Neuronal stem cell (in vitro differentiated cells): ENCODE measurements around the gene PPP4R3A.
"Not testable (repeated sequence)": the region's sequence is repeated elsewhere in the genome, so short reads cannot be mapped to it uniquely, and the experiment has no call there.

ENCODE experiments used
- DNase-seq: peaks from one replicate; pipeline ENCODE4 v3.0.0-alpha.2; 2013; ENCODE audit warnings: low spot score
- H2AFZ ChIP-seq: one replicate; pipeline ENCODE4 v1.6.1; 2013; ENCODE audit warnings: mild to moderate bottlenecking, low read length, inconsistent platforms
- H2AK5ac ChIP-seq: 2 replicates; pipeline ENCODE4 v1.6.1; 2013; ENCODE audit warnings: low read depth, mild to moderate bottlenecking, inconsistent platforms, low read length, moderate library complexity, mixed read lengths
- H2BK120ac ChIP-seq: 2 replicates; pipeline ENCODE4 v1.6.1; 2013; ENCODE audit warnings: low read depth, mild to moderate bottlenecking, inconsistent platforms, low read length, moderate library complexity, mixed read lengths
- H2BK12ac ChIP-seq: one replicate; pipeline ENCODE4 v1.6.1; 2013; ENCODE audit warnings: low read length, inconsistent platforms
- H2BK15ac ChIP-seq: 2 replicates; pipeline ENCODE4 v1.6.1; 2013; ENCODE audit warnings: mild to moderate bottlenecking, low read length, inconsistent platforms, mixed read lengths
- H2BK5ac ChIP-seq: one replicate; pipeline ENCODE4 v1.6.1; 2013; ENCODE audit warnings: inconsistent platforms, mild to moderate bottlenecking, low read length, moderate library complexity
- H3K14ac ChIP-seq: one replicate; pipeline ENCODE4 v1.6.1; 2013; ENCODE audit warnings: low read length, inconsistent platforms
- H3K18ac ChIP-seq: 2 replicates; pipeline ENCODE4 v1.6.1; 2013; ENCODE audit warnings: low read length, inconsistent platforms
- H3K23ac ChIP-seq: 2 replicates; pipeline ENCODE4 v1.6.1; 2013; ENCODE audit warnings: low read depth, mild to moderate bottlenecking, mixed read lengths, low read length, inconsistent platforms; ENCODE audit not compliant: poor library complexity
- H3K27ac ChIP-seq: replicated peaks from 3 replicates; pipeline ENCODE4 v1.5.1; 2013; ENCODE audit warnings: low read length, inconsistent platforms
- H3K27me3 ChIP-seq, 3 experiments: 2 replicates each; pipeline ENCODE4 v1.6.1; 2013; ENCODE audit warnings: low read length in 3 of 3, mild to moderate bottlenecking in 2 of 3, inconsistent platforms in 1 of 3, low read depth in 1 of 3, mixed read lengths in 1 of 3, moderate library complexity in 1 of 3; ENCODE audit not compliant: control insufficient read depth in 3 of 3, insufficient read depth in 3 of 3
- H3K36me3 ChIP-seq, 2 donors: replicated peaks in 1 of 2; 2 replicates each; pipeline ENCODE4 v1.6.1; 2013; ENCODE audit warnings: low read length in 2 of 2; ENCODE audit not compliant: control insufficient read depth in 2 of 2, insufficient read depth in 2 of 2
- H3K4ac ChIP-seq: 2 replicates; pipeline ENCODE4 v1.6.1; 2013; ENCODE audit warnings: inconsistent platforms, mild to moderate bottlenecking, low read length, moderate library complexity
- H3K4me1 ChIP-seq, 2 donors: 1 replicate in 1 of 2; 2 replicates in 1 of 2; pipeline ENCODE4 v1.6.1; 2013; ENCODE audit warnings: low read length in 2 of 2, low read depth in 1 of 2; ENCODE audit not compliant: control insufficient read depth in 2 of 2, insufficient read depth in 1 of 2
- H3K4me2 ChIP-seq: one replicate; pipeline ENCODE4 v1.6.1; 2013; ENCODE audit warnings: mild to moderate bottlenecking, low read length, inconsistent platforms; ENCODE audit not compliant: insufficient read depth, poor library complexity, severe bottlenecking
- H3K4me3 ChIP-seq, 2 donors: 2 replicates each; pipeline ENCODE4 v1.5.1; 2013; ENCODE audit warnings: low read length in 2 of 2, mild to moderate bottlenecking in 2 of 2, inconsistent platforms in 1 of 2, moderate library complexity in 1 of 2
- H3K79me1 ChIP-seq: one replicate; pipeline ENCODE4 v1.6.1; 2013; ENCODE audit warnings: low read depth, mild to moderate bottlenecking, inconsistent platforms, low read length, moderate library complexity
- H3K9ac ChIP-seq: one replicate; pipeline ENCODE4 v1.6.1; 2013; ENCODE audit warnings: mild to moderate bottlenecking, low read depth, low read length, inconsistent platforms; ENCODE audit not compliant: poor library complexity
- H3K9me3 ChIP-seq, 2 donors: replicated peaks in 1 of 2; 2 replicates each; pipeline versions ENCODE3 to v1.6.1; 2013; ENCODE audit warnings: low read length in 2 of 2, mild to moderate bottlenecking in 2 of 2, inconsistent platforms in 1 of 2, low read depth in 1 of 2, mixed read lengths in 1 of 2, moderate library complexity in 1 of 2; ENCODE audit not compliant: control insufficient read depth in 2 of 2, insufficient read depth in 1 of 2
- H4K8ac ChIP-seq: one replicate; pipeline ENCODE4 v1.6.1; 2013; ENCODE audit warnings: low read depth, mild to moderate bottlenecking, inconsistent platforms, low read length, moderate library complexity
- H4K91ac ChIP-seq: one replicate; pipeline ENCODE4 v1.6.1; 2013; ENCODE audit warnings: low read length, low read depth, mild to moderate bottlenecking, inconsistent platforms; ENCODE audit not compliant: poor library complexity
- WGBS, 2 donors: extraction: QIAGEN DNeasy Blood & Tissue Kit; methylation state at CpG; one replicate each; pipeline ENCODE4 v1.1.7; 2013; ENCODE audit warnings: missing lambda C conversion rate in 2 of 2, mixed read lengths in 1 of 2; ENCODE audit not compliant: insufficient read length in 2 of 2, insufficient replicate concordance in 1 of 2; ENCODE audit errors: extremely low coverage in 2 of 2; 5-methylcytosine and 5-hydroxymethylcytosine counted together

The PPP4R3A gene

GRCh38 chr14:91428931-91429330 is 81.2 kb downstream of the PPP4R3A start:
- not testable (repeated sequence) for H3K27ac ChIP-seq, H3K4me1 ChIP-seq, H3K27me3 ChIP-seq, H2AFZ ChIP-seq, H4K8ac ChIP-seq, H2AK5ac ChIP-seq, H3K4me3 ChIP-seq, H2BK120ac ChIP-seq, H2BK5ac ChIP-seq, H3K9ac ChIP-seq, H3K79me1 ChIP-seq, H2BK12ac ChIP-seq, H3K18ac ChIP-seq, DNase-seq, H4K91ac ChIP-seq, H3K4ac ChIP-seq, H3K23ac ChIP-seq, H3K36me3 ChIP-seq, H3K9me3 ChIP-seq, H3K14ac ChIP-seq, H3K4me2 ChIP-seq, H2BK15ac ChIP-seq
- WGBS, 2 donors, result no CpG with 5 or more reads among the region's 1 CpG

GRCh38 chr14:91425531-91425944 is 84.6 kb downstream of the PPP4R3A start:
- H3K4me2 ChIP-seq, H3K4me1 ChIP-seq, H3K36me3 ChIP-seq, H2BK120ac ChIP-seq, H2BK5ac ChIP-seq, H2BK15ac ChIP-seq, H3K18ac ChIP-seq, H3K27me3 ChIP-seq, H2BK12ac ChIP-seq, H2AFZ ChIP-seq, H3K23ac ChIP-seq, H2AK5ac ChIP-seq, DNase-seq, H3K79me1 ChIP-seq, H3K27ac ChIP-seq, H3K9me3 ChIP-seq, H4K8ac ChIP-seq, H3K4ac ChIP-seq, H4K91ac ChIP-seq, H3K4me3 ChIP-seq, H3K9ac ChIP-seq, H3K14ac ChIP-seq: not testable (repeated sequence)
- WGBS, 2 donors, result no CpG with 5 or more reads among the region's 9 CpGs

DNA sequence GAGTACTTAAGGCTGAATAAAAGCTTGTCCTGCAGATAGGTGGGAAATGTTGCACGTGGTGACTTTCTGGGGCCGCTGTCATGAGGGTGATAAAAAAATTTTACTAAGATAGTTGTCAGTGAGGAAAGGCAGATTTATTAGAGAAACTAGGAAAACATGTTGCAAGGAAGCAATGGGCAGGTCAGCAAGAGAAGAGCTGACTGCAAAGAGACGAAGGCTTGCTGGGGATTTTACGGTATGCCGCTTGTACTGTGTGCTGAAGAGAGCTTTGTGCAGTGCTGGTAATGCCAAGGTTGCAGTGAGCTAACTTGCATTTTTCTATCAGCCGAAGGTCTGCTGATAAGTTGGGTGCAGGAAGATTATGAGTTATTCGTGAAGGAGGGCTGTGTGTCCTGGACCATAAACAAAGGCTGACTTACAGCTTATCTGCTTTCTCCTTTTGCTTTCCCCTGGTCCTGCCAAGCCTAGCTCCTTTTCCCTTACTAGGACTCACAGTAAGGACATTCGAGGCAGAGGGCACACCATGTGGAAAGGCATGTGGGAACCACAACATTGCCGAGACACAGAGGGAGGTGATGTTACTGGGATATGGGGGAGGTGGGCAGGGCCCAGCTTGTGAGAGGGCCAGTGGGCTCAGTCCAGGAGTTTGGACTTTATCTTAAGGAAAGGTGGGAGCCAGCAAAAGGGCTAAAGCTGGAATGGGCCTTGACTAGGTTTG is 85.1 kb downstream of the PPP4R3A start:
- Histone ChIP-seq H2BK120ac (no peak overlapping the region), H3K23ac (no peak overlapping the region), H2BK15ac (no peak overlapping the region), H3K27me3 (no peaks in the 10 kb centered on the region), H4K91ac (no peak overlapping the region), H3K4ac (no peak overlapping the region), H3K18ac (no peak overlapping the region), H3K79me1 (no peaks in the 10 kb centered on the region), H3K36me3 (no peaks in the 10 kb centered on the region), H2AK5ac (no peak overlapping the region), H2BK5ac (no peak overlapping the region), H3K4me3 (no peak overlapping the region), H2AFZ (no peak overlapping the region), H3K14ac (no peak overlapping the region), H3K27ac (no peak overlapping the region), H3K4me2 (no peak overlapping the region), H3K9ac (no peak overlapping the region), H3K9me3 (peaks cover 0 to 1% of the 10 kb centered on the region in 2 donors), H4K8ac (no peak overlapping the region), H2BK12ac (no peak overlapping the region), H3K4me1 (no peaks in the 10 kb centered on the region)
- DNase-seq, result no peak
- WGBS, 2 donors, result no CpG with 5 or more reads among the region's 9 CpGs

GRCh38 chr14:91420686-91421085 is 89.4 kb downstream of the PPP4R3A start:
- no CpG with 5 or more reads among the region's 2 CpGs for WGBS, 2 donors
- H3K4me2 ChIP-seq, result no peak overlapping the region
- no peak overlapping the region for H4K91ac ChIP-seq
- no peak overlapping the region for H3K14ac ChIP-seq
- H3K4me1 ChIP-seq, result peaks cover 10 to 11% of the 10 kb centered on the region in 2 donors
- no peak overlapping the region for H3K18ac ChIP-seq
- H3K27ac ChIP-seq, result no peak overlapping the region
- H2AK5ac ChIP-seq, result no peak overlapping the region
- H3K9me3 ChIP-seq, result peaks cover 0 to 1% of the 10 kb centered on the region in 2 donors
- no peak overlapping the region for H4K8ac ChIP-seq
- no peak for DNase-seq
- H3K23ac ChIP-seq, result no peak overlapping the region
- no peaks in the 10 kb centered on the region for H3K27me3 ChIP-seq
- H2BK12ac ChIP-seq, result no peak overlapping the region
- H2BK5ac ChIP-seq, result no peak overlapping the region
- no peak overlapping the region for H3K9ac ChIP-seq
- H2BK15ac ChIP-seq, result no peak overlapping the region
- no peak overlapping the region for H3K4ac ChIP-seq
- H2AFZ ChIP-seq, result no peak overlapping the region
- no peak overlapping the region for H3K4me3 ChIP-seq
- H3K36me3 ChIP-seq, result no peaks in the 10 kb centered on the region
- H2BK120ac ChIP-seq, result no peak overlapping the region
- peaks cover 2% of the 10 kb centered on the region for H3K79me1 ChIP-seq
